Transverse colon (tissue), 3 donors: Measurements from ENCODE around the gene RB1.

Experiments
- CTCF ChIP-seq, 5 experiments: fragments of 200-600 bp in 3 of 5; fragments of 450-650 bp in 2 of 5; sonication (generic) in 3 of 5; IDR thresholded peaks; 1 replicate in 2 of 5; 2 replicates in 3 of 5; pipeline ENCODE4 v1.5.1; 2016 to 2017; ENCODE audit warnings: antibody characterized with exemption in 5 of 5, inconsistent platforms in 3 of 5, mild to moderate bottlenecking in 2 of 5, moderate library complexity in 1 of 5
- EP300 ChIP-seq: sonication (generic); formaldehyde crosslinking; IDR thresholded peaks from one replicate; pipeline ENCODE4 v1.6.1; 2017; ENCODE audit warnings: antibody characterized with exemption, low read depth
- POLR2A ChIP-seq: fragments of 450-650 bp; IDR thresholded peaks from one replicate; pipeline ENCODE4 v1.6.1; 2016; ENCODE audit warnings: antibody characterized with exemption, mild to moderate bottlenecking, moderate library complexity

- TF ChIP-seq CTCF (IDR thresholded peaks at IDR 0.05), result no peak
- no peak for TF ChIP-seq POLR2A
- TF ChIP-seq EP300, result no peak
Measured at GRCh38 chr13:48486362-48486761, 182.8 kb downstream of the RB1 start.
